ENCODE measurements around the gene RCAN2. TPM values are rescaled to one million over a fixed set of nuclear protein-coding genes. Genes with fewer than 3 reads are reported as not detected.
A peak's percentile ranks its signal among the peaks of the same experiment; 100 is the strongest.

The RCAN2 gene
- 2.3 and 4.7 TPM in 2 replicates for total RNA-seq (2014; rRNA removed; shearing (Covaris generic); ENCODE audit: low replicate concordance)

- no peaks in the 10 kb centered on the region for H3K79me2 ChIP-seq (ENCODE audit: low read length)
- peak within 1 kb of the TSS; percentile 98 for H2AFZ ChIP-seq (ENCODE audit: low read length)
- no peak within 1 kb of the TSS for H3K27ac ChIP-seq (ENCODE audit: low read length)
- H3K4me1 ChIP-seq (ENCODE audit: low read length) = peaks cover 14% of the 10 kb centered on the region
- H3K4me3 ChIP-seq (ENCODE audit: low read length) = peak within 1 kb of the TSS; percentile 83
- H3K4me2 ChIP-seq (ENCODE audit: low read depth, low read length, poor library complexity, severe bottlenecking) = peak within 1 kb of the TSS; percentile 98
- no peaks in the 10 kb centered on the region; the same call in 1 of the 2 replicates for H3K27me3 ChIP-seq (ENCODE audit: low read length)
- H3K9ac ChIP-seq (ENCODE audit: low read length) = peak within 1 kb of the TSS; percentile 70
- peak; percentile 72 for DNase-seq
- H3K36me3 ChIP-seq (ENCODE audit: insufficient read depth, low read length) = no peaks in the 10 kb centered on the region
- H3K9me3 ChIP-seq (ENCODE audit: low read length) = no peaks in the 10 kb centered on the region
- H4K20me1 ChIP-seq (ENCODE audit: insufficient read depth, low read depth, low read length) = no peaks in the 10 kb centered on the region
- H3K9me2 ChIP-seq (replicated peaks; ENCODE audit: insufficient read depth, low read length) = no peaks in the 10 kb centered on the region
These were observed at the start of gene RCAN2 for GRCh38 chr6:46491201-46491627. Gene RCAN2 (minus strand): TSS chr6:46491449.

- Histone ChIP-seq H3K4me1 (ENCODE audit: low read length) (no peaks in the 10 kb centered on the region), H4K20me1 (ENCODE audit: insufficient read depth, low read depth, low read length) (no peaks in the 10 kb centered on the region), H3K27ac (ENCODE audit: low read length) (no peak overlapping the region), H2AFZ (ENCODE audit: low read length) (no peak overlapping the region), H3K9me3 (ENCODE audit: low read length) (no peaks in the 10 kb centered on the region), H3K9ac (ENCODE audit: low read length) (no peak overlapping the region), H3K27me3 (ENCODE audit: low read length) (no peaks in the 10 kb centered on the region), H3K79me2 (ENCODE audit: low read length) (no peaks in the 10 kb centered on the region), H3K4me3 (ENCODE audit: low read length) (no peak overlapping the region), H3K4me2 (ENCODE audit: low read depth, low read length, poor library complexity, severe bottlenecking) (no peak overlapping the region), H3K9me2 (replicated peaks; ENCODE audit: insufficient read depth, low read length) (no peaks in the 10 kb centered on the region), H3K36me3 (ENCODE audit: insufficient read depth, low read length) (no peaks in the 10 kb centered on the region)
- DNase-seq = no peak
These were observed 48.6 kb upstream of the RCAN2 start for GRCh38 chr6:46539866-46540265.

- no peak overlapping the region for H3K4me2 ChIP-seq (ENCODE audit: low read depth, low read length, poor library complexity, severe bottlenecking)
- H2AFZ ChIP-seq (ENCODE audit: low read length) = no peak overlapping the region
- H3K4me3 ChIP-seq (ENCODE audit: low read length) = no peak overlapping the region
- no peaks in the 10 kb centered on the region for H3K9me3 ChIP-seq (ENCODE audit: low read length)
- no peaks in the 10 kb centered on the region for H3K36me3 ChIP-seq (ENCODE audit: insufficient read depth, low read length)
- no peaks in the 10 kb centered on the region for H3K79me2 ChIP-seq (ENCODE audit: low read length)
- H4K20me1 ChIP-seq (ENCODE audit: insufficient read depth, low read depth, low read length) = no peaks in the 10 kb centered on the region
- no peaks in the 10 kb centered on the region for H3K9me2 ChIP-seq (replicated peaks; ENCODE audit: insufficient read depth, low read length)
- no peak for DNase-seq
- no peak overlapping the region for H3K27ac ChIP-seq (ENCODE audit: low read length)
- H3K27me3 ChIP-seq (ENCODE audit: low read length) = no peaks in the 10 kb centered on the region
- H3K9ac ChIP-seq (ENCODE audit: low read length) = no peak overlapping the region
- H3K4me1 ChIP-seq (ENCODE audit: low read length) = no peaks in the 10 kb centered on the region
These were observed 47.7 kb upstream of the RCAN2 start for GRCh38 chr6:46538800-46539480.

- Histone ChIP-seq H3K9ac (ENCODE audit: low read length) (no peak overlapping the region), H3K79me2 (ENCODE audit: low read length) (no peaks in the 10 kb centered on the region), H3K27me3 (ENCODE audit: low read length) (no peaks in the 10 kb centered on the region), H3K9me2 (replicated peaks; ENCODE audit: insufficient read depth, low read length) (no peaks in the 10 kb centered on the region), H3K4me2 (ENCODE audit: low read depth, low read length, poor library complexity, severe bottlenecking) (no peak overlapping the region), H4K20me1 (ENCODE audit: insufficient read depth, low read depth, low read length) (no peaks in the 10 kb centered on the region), H3K27ac (ENCODE audit: low read length) (no peak overlapping the region), H3K36me3 (ENCODE audit: insufficient read depth, low read length) (no peaks in the 10 kb centered on the region), H3K4me3 (ENCODE audit: low read length) (no peak overlapping the region), H3K4me1 (ENCODE audit: low read length) (peaks cover 14% of the 10 kb centered on the region), H2AFZ (ENCODE audit: low read length) (no peak overlapping the region), H3K9me3 (ENCODE audit: low read length) (no peaks in the 10 kb centered on the region)
- no peak for DNase-seq
These were observed 39.6 kb upstream of the RCAN2 start for GRCh38 chr6:46530896-46531295.

DNA sequence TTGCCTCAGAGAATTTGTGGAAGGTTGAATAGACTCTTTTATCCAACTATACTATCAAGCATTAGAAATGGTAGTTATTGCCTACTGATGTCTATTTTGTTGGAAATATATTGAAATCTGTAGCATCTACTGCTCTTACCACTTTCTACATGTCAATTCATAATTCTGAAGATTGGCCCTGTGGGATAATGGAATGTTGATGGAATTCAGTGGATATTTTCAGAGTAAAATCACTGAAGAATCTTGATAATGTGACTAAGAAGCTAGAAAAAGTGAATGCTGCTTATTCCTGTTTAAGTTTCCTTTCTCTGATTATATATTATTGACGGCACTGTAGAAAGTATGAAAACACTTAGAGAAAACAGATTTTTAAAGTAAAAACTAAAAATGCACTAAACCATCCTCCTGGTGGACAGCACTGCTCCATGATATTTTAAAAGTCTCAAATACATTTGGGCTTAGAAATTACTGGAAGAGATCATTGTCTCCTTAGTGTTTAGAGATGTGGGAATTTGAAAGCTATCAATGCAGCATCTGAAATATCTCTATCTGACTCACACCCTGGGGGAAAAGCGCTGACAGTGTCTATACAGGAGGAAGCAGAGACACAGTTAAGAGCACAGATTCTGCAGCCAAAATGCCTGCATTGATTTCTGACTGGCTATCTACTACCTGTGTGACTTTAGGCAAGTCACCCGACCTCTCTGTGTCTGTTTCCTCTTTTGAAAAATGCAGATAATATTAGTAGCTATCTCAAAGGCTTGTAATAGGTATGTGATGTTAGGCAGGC lies 37.9 kb upstream of the RCAN2 start:
- Histone ChIP-seq H3K4me1 (ENCODE audit: low read length) (peaks cover 14% of the 10 kb centered on the region), H3K36me3 (ENCODE audit: insufficient read depth, low read length) (no peaks in the 10 kb centered on the region), H3K9ac (ENCODE audit: low read length) (no peak overlapping the region), H3K4me3 (ENCODE audit: low read length) (no peak overlapping the region), H3K9me2 (replicated peaks; ENCODE audit: insufficient read depth, low read length) (no peaks in the 10 kb centered on the region), H2AFZ (ENCODE audit: low read length) (no peak overlapping the region), H3K27me3 (ENCODE audit: low read length) (no peaks in the 10 kb centered on the region), H4K20me1 (ENCODE audit: insufficient read depth, low read depth, low read length) (no peaks in the 10 kb centered on the region), H3K9me3 (ENCODE audit: low read length) (no peaks in the 10 kb centered on the region), H3K4me2 (ENCODE audit: low read depth, low read length, poor library complexity, severe bottlenecking) (no peak overlapping the region), H3K79me2 (ENCODE audit: low read length) (no peaks in the 10 kb centered on the region), H3K27ac (ENCODE audit: low read length) (no peak overlapping the region)
- no peak for DNase-seq

DNA sequence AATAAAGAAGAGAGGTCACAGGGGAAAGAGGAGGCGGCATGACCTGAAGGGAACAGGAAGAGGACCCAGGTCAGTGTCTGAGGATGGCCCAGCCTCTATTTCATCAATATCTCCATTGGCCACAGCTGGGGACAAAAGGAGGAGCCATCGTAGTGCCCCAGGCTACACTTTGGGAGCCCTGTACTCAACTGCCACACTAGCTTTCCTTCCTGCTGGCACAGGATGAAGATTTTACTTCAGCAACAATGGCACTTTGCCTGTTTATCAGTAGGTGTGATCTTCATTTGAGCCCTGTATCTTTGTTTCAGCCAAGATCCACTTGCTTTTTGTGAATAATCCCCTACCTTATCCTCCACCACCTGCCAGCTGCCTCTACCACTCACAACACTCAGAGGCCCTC lies 35.4 kb upstream of the RCAN2 start:
- Histone ChIP-seq H3K27me3 (ENCODE audit: low read length) (no peaks in the 10 kb centered on the region), H3K9ac (ENCODE audit: low read length) (no peak overlapping the region), H3K79me2 (ENCODE audit: low read length) (no peaks in the 10 kb centered on the region), H3K4me1 (ENCODE audit: low read length) (peaks cover 14% of the 10 kb centered on the region), H3K27ac (ENCODE audit: low read length) (no peak overlapping the region), H3K36me3 (ENCODE audit: insufficient read depth, low read length) (no peaks in the 10 kb centered on the region), H4K20me1 (ENCODE audit: insufficient read depth, low read depth, low read length) (no peaks in the 10 kb centered on the region), H3K4me3 (ENCODE audit: low read length) (no peak overlapping the region), H3K4me2 (ENCODE audit: low read depth, low read length, poor library complexity, severe bottlenecking) (peak overlapping the region; percentile 22), H3K9me3 (ENCODE audit: low read length) (no peaks in the 10 kb centered on the region), H2AFZ (ENCODE audit: low read length) (no peak overlapping the region), H3K9me2 (replicated peaks; ENCODE audit: insufficient read depth, low read length) (no peaks in the 10 kb centered on the region)
- no peak for DNase-seq

DNA sequence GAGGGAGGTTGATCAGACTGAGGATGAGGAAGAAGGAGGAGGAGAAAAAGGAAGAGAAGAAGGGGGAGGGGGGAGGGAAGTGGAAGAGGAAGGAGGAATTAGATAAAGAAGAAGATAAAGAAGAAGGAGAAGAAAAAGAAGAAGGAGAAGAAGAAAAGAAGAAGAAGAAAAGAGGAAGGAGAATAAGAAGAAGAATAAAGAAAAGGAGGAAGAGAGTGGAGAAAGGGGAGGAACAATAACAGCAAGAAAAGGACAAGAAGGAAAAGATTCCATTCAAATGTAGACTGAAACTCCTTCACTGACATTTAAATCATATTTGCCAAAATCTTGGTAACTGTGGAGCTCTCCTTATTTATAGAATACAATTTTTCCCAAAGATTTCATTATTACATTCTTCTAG lies 34.3 kb upstream of the RCAN2 start:
- Histone ChIP-seq H3K27me3 (ENCODE audit: low read length) (no peaks in the 10 kb centered on the region), H3K4me3 (ENCODE audit: low read length) (no peak overlapping the region), H3K27ac (ENCODE audit: low read length) (no peak overlapping the region), H3K9ac (ENCODE audit: low read length) (no peak overlapping the region), H3K4me1 (ENCODE audit: low read length) (peaks cover 14% of the 10 kb centered on the region), H3K4me2 (ENCODE audit: low read depth, low read length, poor library complexity, severe bottlenecking) (no peak overlapping the region), H3K9me3 (ENCODE audit: low read length) (no peaks in the 10 kb centered on the region), H3K9me2 (replicated peaks; ENCODE audit: insufficient read depth, low read length) (no peaks in the 10 kb centered on the region), H3K36me3 (ENCODE audit: insufficient read depth, low read length) (no peaks in the 10 kb centered on the region), H2AFZ (ENCODE audit: low read length) (no peak overlapping the region), H3K79me2 (ENCODE audit: low read length) (no peaks in the 10 kb centered on the region), H4K20me1 (ENCODE audit: insufficient read depth, low read depth, low read length) (no peaks in the 10 kb centered on the region)
- no peak for DNase-seq

- Histone ChIP-seq H3K4me2 (ENCODE audit: low read depth, low read length, poor library complexity, severe bottlenecking) (no peak overlapping the region), H3K79me2 (ENCODE audit: low read length) (no peaks in the 10 kb centered on the region), H3K27ac (ENCODE audit: low read length) (no peak overlapping the region), H3K9me2 (replicated peaks; ENCODE audit: insufficient read depth, low read length) (no peaks in the 10 kb centered on the region), H4K20me1 (ENCODE audit: insufficient read depth, low read depth, low read length) (no peaks in the 10 kb centered on the region), H3K4me3 (ENCODE audit: low read length) (no peak overlapping the region), H3K27me3 (ENCODE audit: low read length) (no peaks in the 10 kb centered on the region), H2AFZ (ENCODE audit: low read length) (no peak overlapping the region), H3K9me3 (ENCODE audit: low read length) (no peaks in the 10 kb centered on the region), H3K9ac (ENCODE audit: low read length) (no peak overlapping the region), H3K36me3 (ENCODE audit: insufficient read depth, low read length) (no peaks in the 10 kb centered on the region), H3K4me1 (ENCODE audit: low read length) (peaks cover 3% of the 10 kb centered on the region)
- no peak for DNase-seq
These were observed 30.3 kb upstream of the RCAN2 start for GRCh38 chr6:46521464-46521971.
